SK-N-SH treated with all-trans-retinoic acid at 6 μM for 48 hours (cell line): Measurements from ENCODE around the gene UCHL3.

Experiments used
- ATAC-seq: fragments of 200-7000 bp; cut with Tn5 transposase; 3 replicates; pipeline ENCODE4 v1.9.1; 2020; ENCODE audit warnings: mild to moderate bottlenecking, moderate library complexity
- ARNTL ChIP-seq: fragments of 450-650 bp; formaldehyde crosslinking; IDR thresholded peaks from 2 replicates; pipeline ENCODE4 v1.5.0; 2020; ENCODE audit warnings: low read depth, mild to moderate bottlenecking, moderate library complexity, borderline replicate concordance
- BACH2 ChIP-seq: fragments of 250-450 bp; sonication (Bioruptor Pico); IDR thresholded peaks from 2 replicates; pipeline ENCODE4 v1.9.0; 2021; ENCODE audit warnings: mild to moderate bottlenecking, borderline replicate concordance
- CREB5 ChIP-seq: fragments of 250-450 bp; sonication (Bioruptor Pico); IDR thresholded peaks from 2 replicates; pipeline ENCODE4 v1.5.1; 2020; ENCODE audit warnings: low read depth, mild to moderate bottlenecking, moderate library complexity
- CSDC2 ChIP-seq: fragments of 250-450 bp; sonication (Bioruptor Pico); IDR thresholded peaks from 2 replicates; pipeline ENCODE4 v1.5.0; 2020; ENCODE audit warnings: mild to moderate bottlenecking, moderate library complexity
- CSRNP3 ChIP-seq: fragments of 250-450 bp; sonication (Bioruptor Pico); IDR thresholded peaks from 2 replicates; pipeline ENCODE4 v1.5.1; 2021; ENCODE audit warnings: mild to moderate bottlenecking, moderate library complexity
- ISL1 ChIP-seq: fragments of 250-450 bp; sonication (Bioruptor Pico); IDR thresholded peaks from 2 replicates; pipeline ENCODE4 v2.1.2; 2022; ENCODE audit warnings: mild to moderate bottlenecking, moderate library complexity
- OSR1 ChIP-seq: fragments of 250-450 bp; sonication (Bioruptor Pico); IDR thresholded peaks from 2 replicates; pipeline ENCODE4 v1.8.0; 2022; ENCODE audit warnings: moderate library complexity, mild to moderate bottlenecking, inconsistent platforms
- PATZ1 ChIP-seq: fragments of 250-450 bp; sonication (Bioruptor Pico); IDR thresholded peaks from 2 replicates; pipeline ENCODE4 v1.8.0; 2020; ENCODE audit warnings: mild to moderate bottlenecking, moderate library complexity, borderline replicate concordance
- POU6F1 ChIP-seq: fragments of 250-450 bp; sonication (Bioruptor Pico); IDR thresholded peaks from 2 replicates; pipeline ENCODE4 v1.8.0; 2021; ENCODE audit warnings: low read depth, mild to moderate bottlenecking, moderate library complexity, borderline replicate concordance
- PPARA ChIP-seq: fragments of 250-450 bp; sonication (Bioruptor Pico); IDR thresholded peaks from 2 replicates; pipeline ENCODE4 v1.5.0; 2020; ENCODE audit warnings: mild to moderate bottlenecking, borderline replicate concordance
- RARB ChIP-seq: fragments of 250-450 bp; sonication (Bioruptor Pico); IDR thresholded peaks from 2 replicates; pipeline ENCODE4 v1.8.0; 2021; ENCODE audit warnings: mild to moderate bottlenecking, moderate library complexity
- SNAI2 ChIP-seq: fragments of 250-450 bp; sonication (Bioruptor Pico); IDR thresholded peaks from 2 replicates; pipeline ENCODE4 v1.5.0; 2020; ENCODE audit warnings: mild to moderate bottlenecking, moderate library complexity
- TCF4 ChIP-seq: fragments of 250-450 bp; sonication (Bioruptor Pico); IDR thresholded peaks from 2 replicates; pipeline ENCODE4 v1.8.0; 2021; ENCODE audit warnings: mild to moderate bottlenecking, moderate library complexity, borderline replicate concordance
- TOX ChIP-seq: fragments of 250-450 bp; sonication (Bioruptor Pico); IDR thresholded peaks from 2 replicates; pipeline ENCODE4 v1.8.0; 2021; ENCODE audit warnings: mild to moderate bottlenecking, moderate library complexity, borderline replicate concordance
- ZC3H10 ChIP-seq: fragments of 250-450 bp; sonication (Bioruptor Pico); IDR thresholded peaks from 2 replicates; pipeline ENCODE4 v1.5.1; 2021; ENCODE audit warnings: mild to moderate bottlenecking, moderate library complexity
- ZFP3 ChIP-seq: fragments of 250-450 bp; sonication (Bioruptor Pico); IDR thresholded peaks from 2 replicates; pipeline ENCODE4 v1.5.0; 2020; ENCODE audit warnings: mild to moderate bottlenecking, moderate library complexity
- ZFP30 ChIP-seq: fragments of 450-650 bp; formaldehyde crosslinking; IDR thresholded peaks from 2 replicates; pipeline ENCODE4 v1.5.0; 2022; ENCODE audit warnings: mild to moderate bottlenecking, moderate library complexity
- ZNF565 ChIP-seq: fragments of 450-650 bp; formaldehyde crosslinking; conservative IDR thresholded peaks from 2 replicates; pipeline ENCODE4 v1.5.0; 2020; ENCODE audit warnings: low read depth, mild to moderate bottlenecking, moderate library complexity
- ZNF70 ChIP-seq: fragments of 450-650 bp; formaldehyde crosslinking; IDR thresholded peaks from 2 replicates; pipeline ENCODE4 v1.5.0; 2020; ENCODE audit warnings: mild to moderate bottlenecking, moderate library complexity
- ZNF8 ChIP-seq: fragments of 450-650 bp; formaldehyde crosslinking; IDR thresholded peaks from 2 replicates; pipeline ENCODE4 v1.5.0; 2020; ENCODE audit warnings: mild to moderate bottlenecking, moderate library complexity

UCHL3 gene

GRCh38 chr13:75512253-75512652, 37.3 kb upstream of the UCHL3 start:
- peak; percentile 80 for ATAC-seq
- no peak for TF ChIP-seq OSR1 (CRISPR knock-in tag)
- TF ChIP-seq TOX = no peak

GRCh38 chr13:75513271-75513670, 36.3 kb upstream of the UCHL3 start:
- ATAC-seq = no peak
- TF ChIP-seq CREB5 (CRISPR knock-in tag) = no peak
- no peak for TF ChIP-seq ZNF565
- TF ChIP-seq ARNTL (CRISPR knock-in tag) = no peak

- TF ChIP-seq OSR1 (CRISPR knock-in tag) (no peak), CSRNP3 (CRISPR knock-in tag) (no peak), POU6F1 (CRISPR knock-in tag) (no peak), ZC3H10 (CRISPR knock-in tag) (no peak), ZFP3 (CRISPR knock-in tag) (no peak), TOX (no peak), ZFP30 (CRISPR knock-in tag) (no peak), ISL1 (CRISPR knock-in tag) (no peak), PPARA (no peak), ZNF70 (no peak), ZNF8 (CRISPR knock-in tag) (no peak), TCF4 (CRISPR knock-in tag) (no peak), PATZ1 (CRISPR knock-in tag) (no peak), CSDC2 (no peak), SNAI2 (CRISPR knock-in tag) (no peak), RARB (CRISPR knock-in tag) (no peak), CREB5 (CRISPR knock-in tag) (no peak)
- ATAC-seq = no peak
These were observed 35.3 kb upstream of the UCHL3 start for GRCh38 chr13:75514080-75514995.

- no peak for ATAC-seq
- TF ChIP-seq ZC3H10 (CRISPR knock-in tag) = no peak
- TF ChIP-seq CREB5 (CRISPR knock-in tag) = no peak
- TF ChIP-seq PATZ1 (CRISPR knock-in tag) = no peak
- no peak for TF ChIP-seq ZNF8 (CRISPR knock-in tag)
- TF ChIP-seq BACH2 (CRISPR knock-in tag) = no peak
- no peak for TF ChIP-seq TCF4 (CRISPR knock-in tag)
- TF ChIP-seq RARB (CRISPR knock-in tag) = no peak
- TF ChIP-seq ZFP3 (CRISPR knock-in tag) = no peak
- no peak for TF ChIP-seq ZNF565
- TF ChIP-seq ZNF70 = no peak
- no peak for TF ChIP-seq TOX
- TF ChIP-seq OSR1 (CRISPR knock-in tag) = no peak
These were observed 31.0 kb upstream of the UCHL3 start for GRCh38 chr13:75518439-75519088.
